Ovary (tissue), 3 donors: ENCODE measurements around the gene MYOM1.

Experiments used
- CTCF ChIP-seq, 3 donors: fragments of 450-650 bp in 2 of 3; fragments of 200-600 bp in 1 of 3; IDR thresholded peaks; one replicate each; pipeline versions ENCODE4 v1.5.1 to v1.8.0; 2016 to 2022; ENCODE audit warnings: antibody characterized with exemption in 3 of 3, mild to moderate bottlenecking in 1 of 3
- POLR2A ChIP-seq: fragments of 450-650 bp; IDR thresholded peaks from one replicate; pipeline ENCODE4 v1.6.1; 2017; ENCODE audit warnings: antibody characterized with exemption, mild to moderate bottlenecking, moderate library complexity
- donor health status: DM: no; HTN: no; CAD: no.

GRCh38 chr18:3107740-3108151 lies 112.0 kb downstream of the MYOM1 start:
- TF ChIP-seq CTCF (IDR thresholded peaks at IDR 0.05) = no peak
- TF ChIP-seq POLR2A = no peak
